ENCODE data around the gene SF3A1. TPM values are rescaled to one million over a fixed set of nuclear protein-coding genes. Genes with fewer than 3 reads are reported as not detected.

SF3A1 gene
- total and polyA plus RNA-seq, 2 of the 8 experiments (the other 6 are each of a cell fraction or from before 2014, with no cell fraction given) = 27.8 to 285 TPM

DNA sequence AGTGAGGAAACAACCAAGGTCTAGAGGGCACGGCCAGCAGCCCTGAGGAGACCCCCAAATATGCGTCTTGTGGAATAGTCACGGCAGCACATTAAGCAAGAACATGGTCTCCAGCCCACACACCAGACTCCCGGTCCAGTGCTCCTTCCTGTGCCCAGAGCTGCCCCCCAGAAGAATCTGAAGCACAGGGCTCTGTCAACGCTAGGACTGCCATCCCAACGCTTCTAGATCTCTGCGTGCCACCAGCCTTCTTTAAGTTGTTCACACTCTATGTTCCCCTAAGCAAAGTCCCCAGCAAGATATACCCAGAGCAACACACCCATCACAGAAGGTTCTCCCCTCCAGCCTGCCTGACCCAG, 36.6 kb upstream of the SF3A1 start:
- POLR2A ChIA-PET (ENCODE audit: partially characterized antibody) = interaction anchor here (1.2 to 1.3 kb wide), 3 partner anchors 9 to 31 kb away, joined by 3 to 4 read pairs (median 3); no protein-coding TSS in a partner anchor
- TF ChIP-seq SIRT6 (IDR thresholded peaks at IDR 0.05; ENCODE audit: low read length) = no peak
- no peak for TF ChIP-seq EZH2 (IDR thresholded peaks at IDR 0.05; ENCODE audit: low read depth, low read length, severe bottlenecking)
- TF ChIP-seq, protein P1, sequence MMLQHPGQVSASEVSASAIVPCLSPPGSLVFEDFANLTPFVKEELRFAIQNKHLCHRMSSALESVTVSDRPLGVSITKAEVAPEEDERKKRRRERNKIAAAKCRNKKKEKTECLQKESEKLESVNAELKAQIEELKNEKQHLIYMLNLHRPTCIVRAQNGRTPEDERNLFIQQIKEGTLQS (IDR thresholded peaks at IDR 0.05; ENCODE audit: insufficient read depth, low read depth, low read length) = no peak
- no peak for TF ChIP-seq HDAC6 (IDR thresholded peaks at IDR 0.05; ENCODE audit: low read depth, low read length)

More for the DNA sequence above, 36.6 kb upstream of the SF3A1 start:
- no peaks in the 10 kb centered on the region for H3K36me3 ChIP-seq (ENCODE audit: control insufficient read depth in 2 of 4, insufficient read depth in 4 of 4, low read length in 3 of 4)
- 0 out of 2 replicates have a peak overlapping the region, but pooled peaks have one; percentile 56 for H2BK20ac ChIP-seq (ENCODE audit: low read length)
- CTCF ChIA-PET (ENCODE audit: partially characterized antibody) = interaction anchor here (1.2 to 12.0 kb wide), 2 partner anchors 9 to 34 kb away, joined by 4 to 164 read pairs; partner anchors contain the start of gene MTFP1
- H3K18ac ChIP-seq (ENCODE audit: extremely low read depth, low read length) = no peak overlapping the region
- no peak overlapping the region for H3K4ac ChIP-seq (replicated peaks; ENCODE audit: insufficient read length, low read depth, low read length)
- H2BK15ac ChIP-seq (ENCODE audit: low read length) = no peak overlapping the region
- H4K91ac ChIP-seq (replicated peaks; ENCODE audit: insufficient read length, low read length) = no peak overlapping the region
- H3K23me2 ChIP-seq (ENCODE audit: low read depth, low read length) = peaks cover 8% of the 10 kb centered on the region; the same call in 1 of the 2 replicates
- H3K27me3 ChIP-seq (replicated peaks in 1 of 4; ENCODE audit: control insufficient read depth in 3 of 4, extremely low read depth in 1 of 4, insufficient read depth in 3 of 4, low read length in 3 of 4) = peaks cover 2 to 9% (median 6%) of the 10 kb centered on the region in 4 experiments; a peak in 6 of 7 replicates
- H3K79me1 ChIP-seq (ENCODE audit: low read depth, low read length) = no peaks in the 10 kb centered on the region
- peak overlapping the region; percentile 10; the same call in 1 of the 2 replicates for H2BK12ac ChIP-seq (ENCODE audit: low read depth, low read length)
- peaks cover 9% of the 10 kb centered on the region in 2 experiments for H3K9me3 ChIP-seq (ENCODE audit: insufficient read depth in 2 of 2, low read depth in 1 of 2, low read length in 1 of 2)
- no peak overlapping the region for H3K27ac ChIP-seq (ENCODE audit: low read depth, low read length)
- FAIRE-seq (no peak), DNase-seq (ENCODE audit: low read depth in 1 of 2, low spot score in 2 of 2) (no peak)
- peaks cover 2 to 16% (median 8%) of the 10 kb centered on the region in 4 experiments for H3K4me1 ChIP-seq (replicated peaks in 1 of 4; ENCODE audit: control insufficient read depth in 3 of 4, insufficient read depth in 4 of 4, low read length in 3 of 4)
- no peaks in the 10 kb centered on the region for H3K79me2 ChIP-seq (ENCODE audit: control insufficient read depth in 1 of 2, insufficient read depth in 2 of 2, low read length in 2 of 2)
- H3K9ac ChIP-seq (replicated peaks in 1 of 4; ENCODE audit: extremely low read depth in 1 of 4, low read depth in 3 of 4, low read length in 3 of 4) = no peak overlapping the region
- H2BK120ac ChIP-seq (replicated peaks; ENCODE audit: low read depth, low read length) = no peak overlapping the region
- no peak overlapping the region for H3K56ac ChIP-seq (replicated peaks; ENCODE audit: insufficient read length, low read depth, low read length)
- peaks cover 0 to 2% of the 10 kb centered on the region in 2 experiments for H4K20me1 ChIP-seq (replicated peaks in 1 of 2; ENCODE audit: control insufficient read depth in 1 of 2, insufficient read depth in 2 of 2, low read length in 2 of 2)
- peak overlapping the region; percentile 28; the same call in 1 of the 2 replicates for H2AK5ac ChIP-seq (ENCODE audit: low read depth, low read length)
- peak overlapping the region; percentile 28; the same call in 1 of the 2 replicates for H4K8ac ChIP-seq (ENCODE audit: extremely low read depth, insufficient read depth, low read length)
- no peak overlapping the region for H3K23ac ChIP-seq (ENCODE audit: insufficient read length)
- H3K4me2 ChIP-seq (ENCODE audit: insufficient read depth in 1 of 2, low read depth in 2 of 2, low read length in 2 of 2) = no peak overlapping the region
- no peak overlapping the region for H2AFZ ChIP-seq (ENCODE audit: low read length)
- no peak overlapping the region for H4K5ac ChIP-seq (ENCODE audit: insufficient read length, low read depth, low read length)
- H3K4me3 ChIP-seq (ENCODE audit: extremely low read depth in 1 of 4, insufficient read depth in 2 of 4, low read depth in 3 of 4, low read length in 4 of 4) = no peak overlapping the region
- H2BK5ac ChIP-seq (ENCODE audit: low read depth, low read length) = 0 out of 2 replicates have a peak overlapping the region, but pooled peaks have one; percentile 66
- 76% methylated on average over 7 of the region's 7 CpGs; no CpG with 5 or more reads in 1 of the 2 experiments for WGBS, 2 experiments (ENCODE audit: extremely low coverage in 1 of 2, insufficient coverage in 1 of 2, insufficient read length in 1 of 2, insufficient replicate concordance in 2 of 2, low coverage in 1 of 2, low lambda C conversion rate in 2 of 2, missing lambda C conversion rate in 1 of 2)
- no peak overlapping the region for H3K14ac ChIP-seq (ENCODE audit: insufficient read length)
